HG03457 (cell line): ENCODE measurements around the gene SLC38A9.

Source experiments
- ATAC-seq: cut with Tn5 transposase; IDR thresholded peaks from one replicate; pipeline ENCODE4 v1.9.1; 2021; ENCODE audit warnings: moderate number of reproducible peaks; ENCODE audit not compliant: unreplicated experiment

The SLC38A9 gene

DNA sequence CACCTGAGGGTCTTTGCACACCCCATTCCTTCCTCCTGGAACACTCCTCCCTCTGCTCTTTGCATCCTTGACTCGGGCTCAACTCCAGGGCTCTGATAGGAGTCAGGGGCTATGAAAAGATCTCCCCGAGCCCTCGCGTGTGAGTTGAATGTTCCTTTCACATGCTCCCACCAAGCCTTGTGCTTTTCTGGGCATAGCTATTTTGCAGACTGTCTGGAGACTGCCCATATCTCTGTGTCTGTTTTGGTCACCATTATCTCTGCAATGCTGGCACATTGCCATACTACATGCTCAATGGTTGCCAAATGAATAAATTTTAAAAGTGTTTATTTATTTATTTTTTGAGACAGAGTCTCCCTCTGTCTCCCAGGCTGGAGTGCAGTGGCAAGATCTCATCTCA lies 120.4 kb downstream of the SLC38A9 start:
- ATAC-seq, result no peak

DNA sequence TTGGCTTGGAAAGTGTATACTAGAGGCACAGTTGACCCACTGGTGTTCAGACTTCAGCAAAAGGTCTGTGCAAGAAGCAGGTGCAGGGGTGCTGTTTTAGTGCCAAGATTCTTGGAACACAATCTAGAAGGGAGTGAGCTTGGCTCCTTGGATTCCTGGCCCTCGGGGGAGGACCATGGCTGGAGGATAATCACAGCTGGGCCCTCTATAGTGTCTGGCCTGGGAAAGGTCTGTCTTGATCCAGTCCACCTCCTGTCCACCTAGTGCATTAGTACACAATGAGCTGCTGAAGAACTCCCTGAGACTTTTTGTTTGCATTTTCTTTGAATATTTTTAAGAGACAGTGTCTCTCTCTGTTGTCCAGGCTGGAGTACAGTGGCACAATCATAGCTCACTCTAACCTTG lies 126.9 kb downstream of the SLC38A9 start:
- ATAC-seq, result no peak

DNA sequence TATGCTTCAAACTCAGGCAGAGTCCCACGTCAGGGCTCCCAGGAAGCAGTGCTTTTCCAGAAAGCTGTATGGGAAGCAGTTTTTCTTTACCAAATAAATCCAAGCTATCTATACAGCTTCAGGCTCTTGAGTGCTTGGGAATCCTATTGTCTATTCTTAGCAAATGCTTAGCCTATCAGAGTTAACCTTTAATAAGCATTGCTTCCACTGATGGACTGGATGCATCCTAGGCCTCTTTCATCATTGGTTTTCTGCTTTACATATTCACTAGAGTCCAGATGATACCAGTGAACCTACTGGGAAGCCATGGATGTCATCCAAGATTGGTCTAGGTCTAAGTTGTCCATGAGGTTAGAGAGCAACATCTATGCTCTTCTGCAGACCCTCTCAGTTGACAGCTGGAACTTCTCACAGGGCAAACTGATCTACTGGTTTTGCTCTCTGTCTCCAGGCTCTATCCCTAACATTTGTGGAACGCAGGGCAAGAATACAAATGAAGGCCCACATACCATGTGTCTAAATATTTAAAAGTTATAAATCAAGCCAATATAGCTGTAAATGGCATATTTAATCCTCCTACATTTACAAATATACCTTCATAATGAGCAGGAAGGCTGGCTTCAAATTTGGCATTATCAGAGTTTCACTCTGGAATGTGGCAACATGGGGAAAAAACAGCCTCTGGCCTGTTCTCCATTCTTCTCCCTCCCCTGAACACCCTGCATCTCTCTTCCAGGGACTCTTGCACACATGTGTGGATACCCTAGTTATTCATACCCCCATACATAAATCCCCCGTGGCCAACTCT lies 127.5 kb downstream of the SLC38A9 start:
- ATAC-seq, result no peak

DNA sequence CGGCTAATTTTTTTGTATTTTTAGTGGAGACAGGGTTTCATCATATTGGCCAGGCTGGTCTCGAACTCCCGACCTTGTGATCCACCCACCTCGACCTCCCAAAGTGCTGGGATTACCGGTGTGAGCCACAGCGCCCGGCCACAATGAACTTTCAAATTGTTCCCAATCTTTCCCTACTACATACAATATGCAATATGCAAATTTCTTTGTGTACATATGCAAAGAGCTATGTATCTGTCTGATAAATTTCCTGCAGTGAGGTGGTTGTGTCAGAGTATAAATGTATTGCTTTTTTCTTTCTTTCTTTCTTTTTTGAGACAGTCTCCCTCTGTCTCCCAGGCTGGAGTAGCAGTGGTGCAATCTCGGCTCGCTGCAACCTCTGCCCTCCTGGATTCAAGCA lies 128.5 kb downstream of the SLC38A9 start:
- ATAC-seq, result no peak

DNA sequence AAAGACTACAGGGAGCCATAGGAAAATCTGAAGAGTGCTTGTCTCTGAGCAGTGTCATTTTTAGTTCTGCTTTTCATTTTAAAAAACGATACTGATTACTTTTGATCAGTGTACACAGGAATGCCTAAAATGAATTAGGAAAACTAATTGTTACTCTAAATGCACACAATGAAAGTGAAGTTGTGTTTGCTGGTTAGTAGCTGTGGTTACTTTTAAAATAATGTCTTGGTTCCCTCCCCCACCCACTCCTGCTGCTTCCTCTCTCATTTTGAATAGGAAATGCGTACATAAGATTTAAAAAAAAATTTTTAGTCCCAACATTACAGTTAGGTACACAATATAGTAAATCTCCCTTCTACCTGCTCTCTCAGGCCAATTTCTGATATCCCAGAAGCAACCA lies 129.9 kb downstream of the SLC38A9 start:
- no peak for ATAC-seq

DNA sequence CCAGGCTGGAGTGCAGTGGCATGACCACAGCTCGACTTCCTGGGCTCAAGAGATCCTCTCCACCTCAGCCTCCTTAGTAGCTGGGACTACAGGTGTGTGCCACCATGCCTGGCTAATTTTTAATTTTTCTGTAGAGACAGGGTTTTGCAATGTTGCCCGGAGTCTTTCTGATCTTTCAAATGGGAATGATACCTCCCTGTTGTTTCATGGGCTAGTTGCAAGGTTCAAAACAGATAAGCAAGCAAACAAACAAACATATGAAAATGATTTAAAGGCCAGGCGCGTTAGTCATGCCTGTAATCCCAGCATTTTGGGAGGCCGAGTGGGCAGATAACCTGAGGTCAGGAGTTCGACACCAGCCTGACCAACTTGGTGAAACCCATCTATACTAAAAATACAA lies 132.1 kb downstream of the SLC38A9 start:
- no peak for ATAC-seq

DNA sequence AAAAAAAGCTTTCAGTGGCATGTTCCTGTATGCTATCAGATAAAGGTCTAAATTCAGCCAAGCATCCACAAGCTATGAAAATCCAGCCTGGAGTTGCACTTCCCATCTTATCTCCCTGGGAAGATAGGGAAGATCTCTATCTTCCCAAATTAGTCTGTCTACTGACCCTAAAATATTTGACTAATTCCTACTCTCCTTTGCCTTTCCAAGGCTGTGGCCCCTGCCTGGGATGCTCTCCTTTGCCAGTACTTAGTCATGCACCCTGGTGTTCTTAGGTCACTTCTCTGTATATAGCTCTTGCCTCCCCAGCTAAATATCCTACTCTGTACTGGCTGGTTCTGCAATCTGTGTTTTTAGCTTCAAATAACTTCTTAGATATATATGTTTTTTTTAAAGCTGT lies 133.4 kb downstream of the SLC38A9 start:
- no peak for ATAC-seq

DNA sequence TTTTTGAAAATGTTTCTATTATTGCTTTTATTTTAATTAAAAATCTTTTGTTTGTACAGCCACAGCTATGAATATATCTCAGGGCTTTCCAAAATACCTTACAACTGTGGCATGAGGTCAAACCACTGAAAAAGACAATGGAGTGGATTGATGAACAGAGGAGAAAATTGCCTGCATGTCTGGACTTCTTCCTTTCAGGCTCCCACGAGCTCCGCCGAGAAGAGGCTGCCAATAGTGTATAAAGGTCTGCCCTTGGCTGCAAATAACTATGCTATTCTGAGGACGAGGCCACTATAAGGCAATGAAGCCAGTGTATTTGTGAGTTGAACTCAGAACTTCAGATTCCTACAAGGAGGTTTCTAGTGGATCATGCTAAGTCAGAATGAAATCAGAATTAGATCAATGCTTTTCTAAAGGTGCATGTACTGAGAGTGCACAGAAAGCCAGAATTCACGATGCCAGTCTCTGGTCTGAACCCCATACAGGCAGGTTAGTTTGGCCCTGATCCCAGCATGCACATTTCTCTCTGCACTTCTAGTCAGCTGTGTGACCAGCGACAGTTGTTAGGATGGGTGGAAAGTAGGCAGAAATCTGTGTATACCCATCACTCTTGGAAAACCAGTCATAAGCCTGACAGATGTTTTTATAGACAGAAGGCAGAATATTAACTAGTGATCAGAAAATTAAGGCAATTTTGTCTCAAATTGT lies 134.6 kb downstream of the SLC38A9 start:
- no peak for ATAC-seq

DNA sequence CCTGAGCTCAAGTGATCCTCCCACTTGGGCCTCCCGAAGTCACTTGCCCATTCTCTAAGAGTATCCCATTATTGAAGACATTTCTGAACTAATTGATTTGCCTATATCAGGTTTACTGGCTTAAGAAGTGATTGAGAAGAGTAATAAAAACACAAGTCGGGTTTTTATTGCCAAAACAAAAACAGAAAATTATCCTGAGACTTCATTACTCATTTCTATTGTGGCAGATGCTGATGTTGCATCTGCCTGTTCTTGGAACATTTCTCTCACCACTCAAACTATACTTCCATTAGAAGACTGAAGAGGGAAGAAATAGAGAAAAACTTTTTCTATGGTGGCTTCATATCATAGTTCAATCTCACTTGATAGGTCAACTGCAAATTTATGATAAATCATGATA lies 135.5 kb downstream of the SLC38A9 start:
- no peak for ATAC-seq
